AG09319 (cell line): ENCODE results near the gene METTL23.
"Not testable (repeated sequence)": the region's sequence is repeated elsewhere in the genome, so short reads cannot be mapped to it uniquely, and the experiment has no call there.

Experiments
- DNase-seq: peaks from one replicate; pipeline ENCODE4 v3.0.0-alpha.2; 2010; ENCODE audit warnings: low read depth; ENCODE audit errors: extremely low read depth
- TF ChIP-seq, protein P1 (sequence below): IDR thresholded peaks from 2 replicates; pipeline ENCODE4 v1.5.1; 2011; ENCODE audit warnings: low read depth, mild to moderate bottlenecking, inconsistent platforms, low read length, moderate library complexity

The METTL23 gene

DNA sequence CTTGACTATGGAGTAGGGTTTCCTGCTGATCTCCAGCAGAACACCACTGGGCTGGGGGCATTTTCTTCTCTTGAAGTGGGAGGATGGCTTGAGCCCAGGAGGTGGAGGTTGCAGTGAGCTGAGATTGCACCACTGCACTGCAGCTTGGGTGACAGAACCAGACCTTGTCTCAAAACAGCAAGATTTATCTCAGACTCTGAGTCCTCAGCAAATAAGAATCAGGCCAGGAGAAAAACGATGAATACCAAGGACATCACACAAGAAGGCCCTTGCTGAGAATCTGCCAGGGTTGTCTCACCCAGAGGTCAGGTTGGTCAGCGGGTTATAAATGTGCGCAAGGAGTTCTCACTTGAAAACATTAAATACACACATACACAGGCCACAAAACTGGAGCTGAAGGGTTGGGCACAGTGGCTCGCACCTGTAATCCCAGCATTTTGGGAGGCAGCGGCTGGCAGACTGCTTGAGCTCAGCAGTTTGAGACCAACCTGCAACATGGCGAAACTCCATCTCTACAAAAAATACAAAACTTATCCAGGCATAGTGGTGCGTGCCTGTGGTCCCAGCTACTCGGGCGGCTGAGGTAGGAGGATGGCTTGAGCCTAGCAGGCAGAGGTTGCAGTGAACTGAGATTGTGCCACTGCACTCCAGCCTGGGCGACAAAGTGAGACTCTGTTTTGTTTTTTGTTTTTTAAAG, 23.6 kb upstream of the METTL23 start:
- no peak for DNase-seq
- TF ChIP-seq, protein P1, sequence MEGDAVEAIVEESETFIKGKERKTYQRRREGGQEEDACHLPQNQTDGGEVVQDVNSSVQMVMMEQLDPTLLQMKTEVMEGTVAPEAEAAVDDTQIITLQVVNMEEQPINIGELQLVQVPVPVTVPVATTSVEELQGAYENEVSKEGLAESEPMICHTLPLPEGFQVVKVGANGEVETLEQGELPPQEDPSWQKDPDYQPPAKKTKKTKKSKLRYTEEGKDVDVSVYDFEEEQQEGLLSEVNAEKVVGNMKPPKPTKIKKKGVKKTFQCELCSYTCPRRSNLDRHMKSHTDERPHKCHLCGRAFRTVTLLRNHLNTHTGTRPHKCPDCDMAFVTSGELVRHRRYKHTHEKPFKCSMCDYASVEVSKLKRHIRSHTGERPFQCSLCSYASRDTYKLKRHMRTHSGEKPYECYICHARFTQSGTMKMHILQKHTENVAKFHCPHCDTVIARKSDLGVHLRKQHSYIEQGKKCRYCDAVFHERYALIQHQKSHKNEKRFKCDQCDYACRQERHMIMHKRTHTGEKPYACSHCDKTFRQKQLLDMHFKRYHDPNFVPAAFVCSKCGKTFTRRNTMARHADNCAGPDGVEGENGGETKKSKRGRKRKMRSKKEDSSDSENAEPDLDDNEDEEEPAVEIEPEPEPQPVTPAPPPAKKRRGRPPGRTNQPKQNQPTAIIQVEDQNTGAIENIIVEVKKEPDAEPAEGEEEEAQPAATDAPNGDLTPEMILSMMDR = no peak

DNA sequence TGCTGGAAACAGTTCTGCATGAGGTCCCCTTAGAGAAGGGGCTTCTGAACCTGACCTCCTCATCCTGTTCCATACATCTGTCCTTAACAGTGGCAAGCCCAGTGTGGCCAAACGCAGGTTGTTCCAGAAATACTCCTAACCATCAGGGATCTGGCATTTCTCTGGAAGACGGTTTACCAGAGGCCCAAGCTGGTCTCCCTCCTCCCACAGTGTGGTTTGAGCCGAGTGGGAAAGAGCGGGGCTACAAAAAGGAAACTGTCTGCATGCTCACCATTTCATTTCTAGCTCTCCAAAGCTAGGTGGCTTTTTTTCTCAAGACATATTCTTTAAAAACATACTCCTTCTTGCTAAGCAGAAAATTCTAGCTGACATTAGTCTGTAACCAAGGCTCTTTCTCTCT, 21.8 kb upstream of the METTL23 start:
- TF ChIP-seq, protein P1 = no peak; the same call in 1 of the 2 replicates
- no peak for DNase-seq

DNA sequence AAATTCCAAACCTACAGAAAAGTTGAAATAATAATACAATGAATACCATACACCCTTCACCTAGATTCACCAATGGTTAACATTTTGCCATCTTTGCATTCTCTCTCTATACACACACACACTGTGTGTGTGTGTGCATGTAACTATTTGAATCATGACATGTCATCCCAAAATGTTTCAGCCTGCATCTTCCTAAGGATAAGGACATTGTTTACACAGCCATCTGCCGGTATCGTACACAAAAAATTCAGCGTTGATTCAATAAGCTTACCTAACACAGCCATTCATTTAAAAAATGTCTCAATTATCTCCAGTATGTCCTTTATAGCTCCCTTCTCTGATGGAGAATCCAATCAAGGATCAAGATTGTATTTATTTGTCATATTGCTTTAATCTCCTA, 19.8 kb upstream of the METTL23 start:
- DNase-seq = no peak
- TF ChIP-seq, protein P1 = no peak

DNA sequence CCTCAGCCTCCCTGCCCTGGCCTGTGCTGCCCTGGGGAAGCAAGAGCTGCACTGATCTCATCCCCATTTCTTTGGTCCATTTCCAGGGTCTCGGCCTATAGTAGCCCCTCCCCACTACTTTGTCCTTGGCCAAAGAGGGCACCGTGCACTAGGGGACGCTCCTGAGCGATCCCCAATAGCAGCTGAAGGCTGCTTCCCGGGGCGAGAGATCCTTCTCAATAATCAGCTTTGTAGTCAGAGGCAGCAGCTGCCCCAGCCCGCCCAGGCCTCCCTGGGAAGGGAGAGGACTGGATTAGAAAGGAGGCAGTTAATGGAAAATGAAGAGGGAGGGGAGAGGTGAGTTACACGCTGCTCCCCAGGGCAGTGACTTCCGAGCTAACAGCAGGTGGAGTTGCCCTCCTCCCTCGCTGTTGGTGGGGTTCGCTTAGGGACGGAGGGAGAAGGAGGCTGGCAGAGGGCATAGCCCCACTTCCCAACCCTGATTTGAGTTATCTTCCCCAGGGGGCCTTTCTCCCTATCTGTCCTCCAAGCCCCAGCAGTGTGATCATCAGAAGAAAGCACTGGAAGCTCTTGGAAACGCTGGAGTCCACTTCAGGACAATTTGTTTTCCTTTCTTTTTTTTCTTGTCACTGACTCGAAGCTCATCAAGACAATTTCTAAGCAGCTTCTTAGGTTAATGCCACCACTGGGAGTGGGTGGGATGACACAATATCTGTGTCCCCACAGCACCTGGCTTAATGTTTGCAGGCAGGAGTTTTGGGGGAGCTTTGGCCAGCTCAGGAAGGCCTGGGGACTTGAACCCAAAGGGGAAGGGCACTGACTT, 18.4 kb upstream of the METTL23 start:
- no peak for DNase-seq
- TF ChIP-seq, protein P1 = peak; percentile 37

DNA sequence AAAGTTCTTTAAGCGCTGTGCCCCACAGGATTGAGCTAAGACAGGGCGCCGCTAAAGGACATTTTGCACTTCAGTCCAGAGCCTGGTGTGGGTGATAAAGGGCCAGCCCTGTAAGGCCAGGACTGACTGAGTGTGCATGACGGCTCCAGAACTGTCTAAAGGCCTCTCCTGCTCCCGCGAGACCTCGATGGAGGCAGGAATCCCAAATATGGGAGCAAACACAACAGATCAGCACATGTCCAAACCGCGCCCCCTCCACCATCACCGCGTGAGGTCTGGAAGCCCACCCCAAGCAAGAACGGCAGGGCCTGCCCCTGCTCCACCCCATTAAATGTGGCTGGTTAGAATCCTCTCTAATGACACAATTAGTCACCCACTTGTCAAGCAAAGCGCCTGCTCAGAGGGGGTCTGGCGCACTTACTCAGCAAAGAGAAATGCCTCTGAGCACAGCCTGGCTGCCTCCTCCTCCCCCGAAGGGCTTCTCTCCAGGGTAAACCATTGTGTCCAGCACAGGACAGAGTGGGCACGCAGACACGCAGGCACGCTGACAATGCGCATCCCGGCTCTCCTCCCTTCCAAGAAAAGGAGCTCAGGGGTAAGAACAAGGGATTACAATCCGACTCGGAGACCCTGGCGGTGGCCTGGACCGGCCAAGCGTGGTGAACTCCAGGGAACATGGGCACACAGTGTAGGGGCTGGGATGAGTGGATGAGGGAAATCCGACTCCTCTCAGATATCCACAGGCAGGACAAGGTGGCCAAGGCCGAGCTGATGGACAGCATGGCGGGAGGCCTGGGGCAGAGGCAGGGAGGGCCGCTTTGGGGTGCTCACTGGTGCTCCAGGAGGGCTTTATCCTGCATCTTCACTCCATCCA, 17.3 kb upstream of the METTL23 start:
- DNase-seq = peak; percentile 75
- TF ChIP-seq, protein P1 = no peak

DNA sequence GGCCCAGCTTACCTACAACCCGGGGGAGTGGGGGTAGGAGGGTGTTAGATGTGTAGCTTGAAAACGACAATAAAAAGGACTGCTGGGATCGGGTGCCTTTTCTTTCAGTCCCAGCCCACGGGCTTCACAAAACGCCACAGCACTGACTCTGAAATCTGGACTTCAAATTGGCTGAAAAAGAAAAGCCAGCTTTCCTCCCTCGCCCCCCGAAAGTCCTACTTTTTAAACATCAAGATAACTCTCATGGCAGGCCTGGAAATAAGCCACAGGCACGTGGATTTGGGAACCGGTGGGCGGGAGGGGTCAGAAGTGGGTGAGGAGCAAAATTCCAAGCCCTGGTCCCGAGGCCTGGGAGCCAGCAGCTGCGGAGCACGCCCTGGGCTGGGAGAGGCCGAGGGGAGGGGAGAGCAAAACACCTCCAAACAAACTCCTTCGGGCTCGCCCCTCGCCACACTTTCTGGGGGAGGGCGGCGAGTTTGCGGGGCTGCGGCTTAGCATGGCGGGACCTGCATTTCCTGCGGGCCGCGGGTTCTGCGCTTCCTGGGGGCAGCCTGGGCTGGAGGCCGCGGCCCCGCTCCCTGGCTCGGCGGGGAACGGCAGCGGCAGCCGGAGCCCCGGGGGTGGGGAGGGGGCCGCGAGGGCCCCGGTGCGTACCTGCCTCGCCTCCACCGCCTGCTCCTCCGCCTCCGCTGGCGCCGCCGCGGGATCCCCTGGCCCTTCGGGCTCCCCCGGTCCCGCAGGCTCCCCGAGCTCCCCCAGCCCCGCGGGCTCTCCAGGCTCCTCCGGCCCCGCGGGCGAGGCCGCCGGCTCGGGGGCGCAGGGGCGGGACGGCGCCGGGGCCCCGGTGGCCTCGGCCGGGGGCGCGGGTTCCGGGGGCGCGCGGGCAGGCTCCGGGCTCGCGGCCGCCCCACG, 16.4 kb upstream of the METTL23 start:
- DNase-seq = not testable (repeated sequence)
